ENCODE measurements around the gene DDX19B. TPM values are rescaled to one million over a fixed set of nuclear protein-coding genes. Genes with fewer than 3 reads are reported as not detected.
"Not testable (repeated sequence)": the region's sequence is repeated elsewhere in the genome, so short reads cannot be mapped to it uniquely, and the experiment has no call there.

DDX19B gene
- 10 to 100 TPM; 13.2 to 24.2 (median 21.1) TPM for polyA plus RNA-seq

DNA sequence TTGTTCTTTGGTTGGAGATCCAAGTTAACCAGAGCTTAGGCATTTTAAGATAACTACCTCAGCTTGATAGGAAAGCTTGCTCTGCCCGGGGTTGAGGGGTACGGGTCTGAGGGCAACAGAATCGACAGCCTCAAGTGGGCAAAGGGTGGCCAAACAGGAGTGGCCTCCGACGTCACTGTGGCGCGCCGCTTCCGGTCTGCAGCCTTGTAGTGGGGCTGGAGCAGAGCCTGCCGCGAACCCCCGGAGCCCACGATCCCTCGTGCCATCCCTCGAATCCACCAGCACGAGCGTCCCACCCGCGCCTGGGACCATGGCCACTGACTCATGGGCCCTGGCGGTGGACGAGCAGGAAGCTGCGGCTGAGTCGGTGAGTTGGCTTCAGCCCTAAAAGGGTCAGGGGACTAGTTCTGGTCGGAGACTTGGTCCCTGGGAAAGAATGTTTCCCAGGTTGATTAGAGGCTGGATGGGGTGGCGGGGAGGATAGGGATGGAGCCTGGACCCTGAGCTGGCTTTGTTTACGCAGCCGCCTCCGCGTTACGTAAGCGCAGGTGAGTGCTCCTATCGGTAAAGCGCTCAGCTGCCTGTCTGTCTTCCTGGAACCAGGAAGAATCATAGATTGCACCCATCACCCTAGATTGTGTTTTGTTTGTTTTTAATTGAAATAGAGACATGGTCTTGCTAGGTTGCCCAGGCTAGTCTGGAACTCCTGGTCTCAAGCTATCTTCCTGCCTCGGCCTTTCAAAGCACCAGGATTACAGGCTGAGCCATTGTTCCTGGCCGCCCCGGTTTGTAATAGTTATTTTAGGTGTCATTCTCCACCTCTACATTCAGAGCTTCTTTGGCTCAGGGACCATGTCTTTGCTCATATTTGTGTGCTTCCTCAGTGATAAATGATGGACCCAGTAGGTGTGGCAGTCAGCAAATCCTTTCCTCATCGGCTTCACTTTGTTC, at the start of gene DDX19B:
TSS of gene DDX19B (plus strand) at position 199 of the 951 bp plus-strand sequence. CDS start at position 311, 112 bp downstream.
- H3K27ac ChIP-seq (ENCODE audit: low read depth, low read length) = peak within 1 kb of the TSS; percentile 90
- WGBS, 3 donors = 1% methylated on average over 35 to 37 of the region's 37 CpGs

DNA sequence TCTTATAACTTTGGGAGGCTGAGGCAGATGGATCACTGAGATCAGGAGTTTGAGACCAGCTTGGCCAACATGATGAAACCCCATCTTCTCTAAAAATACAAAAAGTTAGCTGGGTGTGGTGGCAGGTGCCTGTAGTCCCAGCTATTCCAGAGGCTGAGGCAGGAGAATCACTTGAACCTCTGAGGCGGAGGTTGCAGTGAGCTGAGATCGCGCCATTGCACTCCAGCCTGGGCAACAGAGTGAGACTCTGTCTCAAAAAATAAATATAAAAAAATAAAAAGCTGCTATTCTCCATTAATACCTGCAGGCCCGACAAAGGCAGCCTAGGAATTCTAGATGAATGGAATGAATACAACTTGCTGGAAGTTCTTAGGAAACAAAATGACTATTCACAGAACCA, 49.3 kb upstream of the DDX19B start:
- not testable (repeated sequence) for H3K27ac ChIP-seq (ENCODE audit: low read depth, low read length)
- 80 to 89% (median 85%) methylated on average over 4 of the region's 4 CpGs for WGBS, 3 donors

DNA sequence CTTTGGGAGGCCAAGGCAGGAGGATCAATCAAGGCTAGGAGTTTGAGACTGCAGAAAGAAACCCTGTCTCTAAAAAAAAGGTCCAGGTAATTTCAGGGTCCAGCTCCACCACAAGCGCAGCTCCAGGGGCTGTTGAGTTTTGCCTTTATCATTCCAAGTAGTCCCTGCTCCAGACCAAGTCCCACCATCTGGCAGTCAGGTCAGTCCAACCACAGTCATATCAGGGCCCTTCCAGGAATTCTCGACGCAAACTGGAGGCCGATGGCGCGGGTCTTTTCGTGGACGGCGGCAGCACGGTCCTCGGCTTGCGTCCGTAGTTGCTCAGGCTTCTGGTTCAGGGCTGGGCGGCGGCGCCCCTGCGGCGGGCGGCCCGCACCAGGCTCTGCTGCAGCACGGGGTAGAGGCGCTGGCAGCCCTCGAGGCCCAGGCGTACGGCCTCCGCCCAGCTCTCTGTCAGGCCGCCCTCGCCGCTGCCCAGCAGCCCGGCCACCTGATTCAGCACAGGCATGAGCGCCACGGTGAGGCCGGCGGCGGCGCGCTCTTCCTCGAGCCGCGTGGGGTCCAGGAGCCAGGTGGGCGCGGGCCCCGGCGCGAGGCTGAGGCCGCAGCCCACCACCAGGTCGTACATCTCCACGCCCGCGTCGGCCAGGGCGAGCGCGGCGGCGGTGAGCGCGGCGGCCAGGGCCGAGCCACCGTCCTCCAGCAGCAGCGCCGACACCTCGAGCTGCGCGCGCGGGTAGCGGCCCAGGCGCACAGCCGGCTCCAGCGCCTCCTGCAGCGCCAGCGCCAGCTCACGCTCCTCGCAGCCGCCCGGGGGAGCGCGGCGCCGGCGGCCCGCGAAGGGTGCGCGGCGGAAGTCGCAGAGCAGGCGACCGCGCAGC, 48.0 kb upstream of the DDX19B start:
- H3K27ac ChIP-seq (ENCODE audit: low read depth, low read length) = no peak overlapping the region
- 1 to 2% (median 2%) methylated on average over 32 to 92 of the region's 92 CpGs for WGBS, 3 donors

DNA sequence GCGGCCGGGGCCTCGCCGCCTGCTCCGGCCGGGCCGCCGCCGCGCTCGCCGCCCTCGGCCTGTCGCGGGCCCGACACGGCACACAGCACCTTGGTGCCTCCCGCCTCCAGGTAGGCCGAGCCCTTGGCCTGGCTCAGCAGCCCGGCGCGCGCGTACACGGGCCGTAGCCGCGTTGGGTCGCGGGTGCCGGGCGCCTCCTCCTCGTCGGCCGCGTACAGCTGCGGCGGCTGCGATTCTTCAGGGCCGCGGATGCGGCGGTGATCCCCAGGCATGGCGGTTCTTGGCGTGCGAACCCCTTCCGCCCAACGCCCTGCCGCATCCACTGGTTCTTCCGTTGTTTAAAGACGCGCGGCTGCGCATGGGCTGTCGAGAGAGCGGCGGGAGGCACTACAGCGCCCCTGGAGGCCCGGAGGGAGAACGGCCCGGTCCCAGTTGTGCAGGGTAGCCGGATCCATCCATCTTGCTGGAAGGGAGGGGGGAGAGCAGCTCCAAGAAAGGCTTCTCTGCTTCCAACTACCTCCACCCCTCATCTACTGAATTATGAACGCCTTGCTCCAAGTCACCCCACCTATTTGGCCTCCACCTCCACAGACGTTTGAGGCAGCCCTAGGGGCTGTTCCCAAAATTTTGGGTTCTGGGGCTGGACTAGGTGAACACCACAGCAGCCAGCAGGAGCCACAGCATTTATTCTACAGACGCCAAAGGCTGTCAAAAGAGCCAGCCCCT, 47.2 kb upstream of the DDX19B start, which contains the start of gene EXOSC6:
TSS of gene EXOSC6 (minus strand) at position 312 of the 726 bp plus-strand sequence. CDS start at position 272, 40 bp downstream.
- H3K27ac ChIP-seq (ENCODE audit: low read depth, low read length) = no peak within 1 kb of the TSS
- WGBS, 3 donors = 1 to 2% (median 2%) methylated on average over 47 to 65 of the region's 65 CpGs

DNA sequence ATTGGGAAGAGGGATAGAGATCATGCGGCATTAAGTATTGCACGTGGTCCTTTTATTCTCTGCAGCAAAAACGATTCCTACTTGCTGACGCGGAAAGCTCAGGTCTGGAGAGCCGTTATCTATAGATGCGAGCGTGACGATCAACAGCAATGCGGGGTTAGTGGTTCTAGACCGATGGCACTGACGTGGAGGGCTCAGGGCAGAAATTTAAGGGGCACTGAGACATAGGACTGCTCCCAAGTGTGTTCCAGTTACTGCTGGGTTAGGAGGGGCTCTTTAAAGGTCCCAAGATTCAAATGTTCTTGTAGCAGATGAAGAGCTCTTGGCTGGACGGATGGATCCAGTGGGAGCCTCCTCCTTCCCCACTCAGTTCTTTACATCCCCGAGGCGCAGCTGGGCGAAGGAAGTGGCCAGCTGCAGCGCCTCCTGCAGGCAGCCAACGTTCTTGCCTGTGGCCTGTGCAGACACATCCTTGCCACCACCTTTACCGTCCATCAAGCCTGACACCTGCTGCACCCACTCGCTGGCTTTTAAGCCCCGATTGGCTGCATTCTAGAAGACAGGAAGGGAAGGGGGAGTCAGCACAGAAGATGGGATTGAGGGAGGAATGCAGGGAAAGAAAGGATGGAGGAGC, 46.5 kb upstream of the DDX19B start:
- no peak overlapping the region for H3K27ac ChIP-seq (ENCODE audit: low read depth, low read length)
- 78 to 86% (median 85%) methylated on average over 21 of the region's 21 CpGs for WGBS, 3 donors

DNA sequence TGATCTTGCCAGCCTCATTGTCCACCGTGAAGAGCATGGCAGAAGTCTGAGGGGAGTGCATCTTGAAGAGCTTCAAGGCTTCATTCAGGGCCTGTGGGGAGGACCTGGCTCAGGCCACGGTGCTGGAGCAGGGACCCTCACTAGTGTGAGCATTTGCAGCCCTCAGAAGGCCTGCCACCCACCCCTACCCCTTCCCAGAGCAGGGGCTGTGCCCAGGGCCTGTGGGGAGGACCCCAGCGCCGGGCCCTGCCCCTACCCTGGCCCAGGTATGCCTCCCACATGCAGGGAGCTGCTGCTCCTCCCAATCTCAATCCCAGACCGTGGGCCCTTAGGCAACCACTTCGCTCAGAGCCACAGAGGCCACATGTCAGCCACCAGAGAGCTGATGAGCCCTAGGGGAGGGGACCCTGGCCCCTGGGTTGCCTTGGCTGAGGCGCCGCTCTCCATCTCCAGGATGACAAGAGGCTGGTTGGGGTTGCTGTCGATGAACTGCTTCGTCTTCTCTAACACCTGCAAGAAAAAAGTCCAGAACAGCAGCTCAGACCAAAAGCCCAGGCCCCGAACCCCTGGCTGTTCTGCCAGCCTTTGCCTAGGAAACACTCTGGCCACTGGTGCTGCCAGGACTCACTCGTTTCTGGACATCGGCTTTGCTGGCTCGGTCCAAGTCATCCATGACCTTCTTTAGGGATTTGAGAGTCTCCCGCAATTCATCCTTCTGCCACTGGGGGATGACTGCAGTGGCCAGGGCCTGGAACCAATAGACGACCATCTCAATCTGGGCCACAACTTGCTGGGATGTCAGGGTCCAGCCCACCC, 45.5 kb upstream of the DDX19B start:
- no peak overlapping the region for H3K27ac ChIP-seq (ENCODE audit: low read depth, low read length)
- 79 to 83% (median 81%) methylated on average over 16 of the region's 16 CpGs for WGBS, 3 donors

DNA sequence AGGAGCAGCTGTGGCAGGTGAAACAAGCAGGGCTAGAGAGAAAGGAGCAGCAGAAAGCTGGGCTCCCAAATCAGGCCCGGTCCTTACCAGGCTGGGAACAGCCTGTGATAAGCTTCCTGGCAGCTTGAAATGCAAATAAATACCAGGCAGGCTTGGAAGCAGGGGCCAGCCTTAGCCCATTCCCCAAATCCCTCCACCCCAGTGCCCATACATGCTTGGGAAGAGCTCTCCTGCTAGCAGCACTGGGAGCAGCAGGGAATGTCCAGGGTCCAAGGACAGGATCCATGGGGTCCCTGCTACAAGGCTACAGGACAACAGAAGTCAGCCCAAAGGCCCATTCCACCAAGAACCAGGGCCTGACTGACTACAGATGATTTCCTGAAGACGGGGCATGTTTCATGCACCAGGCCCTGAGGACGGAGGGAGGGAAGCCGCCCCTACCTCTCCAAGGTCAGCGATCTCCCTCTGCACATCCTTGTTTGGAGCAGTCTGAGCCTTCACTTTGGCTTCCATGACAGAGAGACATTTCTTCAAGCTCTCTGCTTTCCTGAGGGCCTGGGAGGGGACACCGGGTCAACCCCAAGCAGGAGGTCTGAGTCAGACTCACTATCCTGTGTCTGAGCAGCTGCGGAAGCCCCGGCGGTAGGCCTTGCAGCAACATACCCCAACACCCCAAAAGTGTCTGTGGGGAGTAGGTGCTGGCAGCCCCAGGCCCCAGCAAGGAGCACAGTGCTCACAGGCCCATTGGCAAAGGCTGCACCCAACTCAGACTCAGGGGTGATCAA, 44.6 kb upstream of the DDX19B start:
- WGBS, 3 donors = 88 to 95% (median 93%) methylated on average over 9 of the region's 9 CpGs
- no peak overlapping the region for H3K27ac ChIP-seq (ENCODE audit: low read depth, low read length)

DNA sequence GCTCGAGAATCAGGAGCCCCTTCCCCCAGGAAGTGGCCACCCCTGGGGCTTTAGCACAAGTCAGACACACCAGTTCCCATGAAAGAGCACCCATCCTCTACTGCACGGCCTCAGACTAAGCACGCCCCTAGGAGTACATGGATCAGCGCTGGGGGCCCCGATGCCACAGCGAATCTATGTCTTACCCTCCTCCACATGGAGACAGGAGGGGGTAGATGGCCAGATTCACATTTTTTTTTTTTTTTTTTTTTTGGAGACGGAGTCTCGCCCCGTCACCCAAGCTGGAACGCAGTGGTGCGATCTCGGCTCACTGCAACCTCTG, 44.1 kb upstream of the DDX19B start:
- WGBS, 3 donors = 89 to 97% (median 96%) methylated on average over 10 to 12 of the region's 12 CpGs
- no peak overlapping the region for H3K27ac ChIP-seq (ENCODE audit: low read depth, low read length)

DNA sequence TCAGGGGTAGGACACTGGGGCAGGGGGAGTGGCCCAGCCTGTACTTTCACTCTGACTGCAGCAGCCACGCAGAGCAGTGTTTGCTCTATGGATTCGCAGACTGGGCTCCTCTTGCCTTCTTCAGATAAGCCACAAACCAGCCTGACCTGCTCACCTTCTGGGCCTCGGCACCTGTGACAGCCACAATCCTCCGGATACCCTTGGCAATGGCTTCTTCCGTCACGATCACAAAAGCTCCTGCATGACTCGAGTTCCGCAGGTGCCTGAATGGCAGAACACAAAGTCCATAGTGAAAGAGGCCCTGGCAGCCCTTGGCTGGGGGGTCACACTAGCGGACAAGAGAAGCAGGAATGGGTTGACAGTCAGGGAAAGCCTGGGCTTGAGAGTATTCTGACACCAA, 43.4 kb upstream of the DDX19B start:
- no peak overlapping the region for H3K27ac ChIP-seq (ENCODE audit: low read depth, low read length)
- 79 to 95% (median 93%) methylated on average over 9 of the region's 9 CpGs for WGBS, 3 donors

DNA sequence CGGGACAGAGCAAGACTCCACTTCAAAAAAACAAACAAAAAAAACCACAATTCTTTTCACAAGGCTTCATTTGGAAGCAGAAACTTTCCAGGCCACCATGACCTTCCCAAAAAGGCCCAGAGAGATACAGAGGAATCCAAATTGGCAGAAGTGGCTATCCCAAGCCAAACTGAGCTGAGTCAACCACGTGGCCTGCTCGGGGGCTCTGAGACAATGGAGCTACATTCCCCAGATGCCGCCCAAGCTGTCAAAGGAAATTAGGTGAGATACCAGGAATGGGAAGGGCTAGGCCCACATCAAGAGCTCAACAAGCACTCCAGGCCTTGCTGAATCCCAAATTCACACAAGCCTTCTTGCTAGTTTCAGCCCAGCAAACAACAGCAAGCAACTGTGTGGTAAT, 41.6 kb upstream of the DDX19B start:
- WGBS, 3 donors = 52 to 81% (median 68%) methylated on average over 4 of the region's 4 CpGs

DNA sequence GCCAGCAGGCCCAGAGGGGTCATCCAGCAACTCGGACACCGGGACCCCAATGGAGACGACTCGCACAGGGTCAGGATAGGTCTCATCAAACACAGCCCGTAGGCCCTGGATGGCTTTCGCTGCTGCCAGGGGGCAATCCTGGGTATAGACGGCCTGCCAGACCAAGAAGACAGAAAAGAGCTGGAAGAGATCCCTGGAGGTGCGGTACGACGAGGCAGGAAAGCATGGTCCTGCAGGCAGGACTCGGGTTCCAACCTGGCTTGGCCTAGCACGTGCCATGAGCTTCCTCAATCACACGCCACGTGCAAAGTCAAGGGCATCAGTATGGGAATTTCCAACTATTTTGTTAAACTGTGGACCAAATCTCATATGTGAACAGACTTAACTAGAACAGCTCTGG, 40.9 kb upstream of the DDX19B start:
- no peak overlapping the region for H3K27ac ChIP-seq (ENCODE audit: low read depth, low read length)
- 83 to 96% (median 93%) methylated on average over 14 of the region's 14 CpGs for WGBS, 3 donors

More for the DNA sequence above, 41.6 kb upstream of the DDX19B start:
- no peak overlapping the region for H3K27ac ChIP-seq (ENCODE audit: low read depth, low read length)

DNA sequence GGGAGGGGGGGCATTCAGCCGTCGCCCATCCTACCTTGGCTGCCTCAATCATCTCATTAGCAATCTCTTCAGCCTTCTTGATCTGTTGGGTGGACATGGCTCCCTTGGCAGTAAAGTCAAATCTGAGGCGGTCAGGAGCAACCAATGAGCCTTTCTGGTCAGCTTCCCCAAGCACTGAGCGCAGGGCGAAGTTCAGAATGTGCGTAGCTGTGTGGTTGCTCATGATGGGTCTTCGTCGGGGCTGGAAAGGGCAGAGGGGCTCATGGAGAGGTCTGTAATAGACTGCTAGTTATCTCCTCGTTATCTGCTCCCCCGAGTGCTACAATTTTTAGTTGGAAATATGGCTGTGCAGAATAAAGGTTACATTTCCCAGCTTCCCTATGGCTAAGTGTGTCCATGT, 40.0 kb upstream of the DDX19B start:
- 95 to 97% (median 96%) methylated on average over 10 of the region's 10 CpGs for WGBS, 3 donors
- H3K27ac ChIP-seq (ENCODE audit: low read depth, low read length) = no peak overlapping the region

DNA sequence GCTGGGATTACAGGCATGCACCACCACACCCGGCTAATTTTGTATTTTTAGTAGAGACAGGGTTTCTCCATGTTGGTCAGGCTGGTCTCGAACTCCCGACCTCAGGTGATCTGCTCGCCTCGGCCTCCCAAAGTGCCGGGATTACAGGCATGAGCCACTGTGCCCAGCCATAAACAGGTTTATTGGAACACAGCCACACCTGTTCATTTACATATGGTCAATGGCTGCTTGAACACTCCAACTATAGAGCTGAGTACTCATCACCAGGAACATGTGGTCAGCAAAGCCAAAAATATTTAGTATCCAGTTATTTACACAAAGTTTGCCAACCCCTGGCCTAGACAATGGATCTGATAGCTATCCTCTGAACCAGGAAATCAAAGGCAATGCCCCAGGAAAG, 39.1 kb upstream of the DDX19B start:
- 80 to 98% (median 94%) methylated on average over 4 to 5 of the region's 6 CpGs for WGBS, 3 donors
- H3K27ac ChIP-seq (ENCODE audit: low read depth, low read length) = not testable (repeated sequence)

DNA sequence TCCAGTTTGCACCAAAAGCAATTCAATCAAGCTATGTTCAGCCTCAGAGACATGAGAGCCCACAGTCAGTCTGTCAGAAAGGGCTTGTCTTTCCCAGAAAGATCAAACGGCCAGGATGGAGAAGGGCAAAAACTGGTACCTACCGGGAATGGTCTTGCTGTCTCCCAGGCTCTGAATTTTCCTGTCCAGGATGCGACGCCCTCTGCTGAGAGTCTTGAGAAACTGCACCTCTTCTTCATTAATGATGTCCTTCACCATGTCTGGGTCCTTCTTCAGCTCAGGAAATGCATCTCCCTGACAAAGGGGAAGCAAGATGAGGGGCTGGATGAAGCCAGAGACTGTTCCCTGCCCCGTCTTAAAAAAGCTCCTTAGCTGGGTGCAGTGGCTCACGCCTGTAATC, 31.5 kb upstream of the DDX19B start:
- WGBS, 3 donors = 45 to 56% (median 49%) methylated on average over 6 of the region's 6 CpGs
- no peak overlapping the region for H3K27ac ChIP-seq (ENCODE audit: low read depth, low read length)

DNA sequence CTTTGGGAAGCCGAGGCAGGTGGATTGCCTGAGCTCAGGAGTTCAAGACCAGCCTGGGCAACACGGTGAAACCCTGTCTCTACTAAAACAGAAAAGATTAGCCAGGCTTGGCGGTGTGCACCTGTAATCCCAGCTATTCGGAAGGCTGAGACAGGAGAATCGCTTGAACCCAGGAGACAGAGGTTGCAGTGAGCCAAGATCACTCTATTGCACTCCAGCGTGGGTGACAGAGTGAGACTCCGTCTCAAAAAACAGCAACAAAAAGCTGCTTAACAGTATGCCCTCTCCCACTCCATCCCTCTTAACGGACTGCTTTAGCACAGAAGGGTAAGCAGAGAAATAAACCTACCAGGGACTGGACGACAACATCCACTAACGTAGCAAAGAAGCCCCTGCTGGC, 31.1 kb upstream of the DDX19B start:
- WGBS, 3 donors = 91 to 95% (median 93%) methylated on average over 10 of the region's 10 CpGs
- H3K27ac ChIP-seq (ENCODE audit: low read depth, low read length) = not testable (repeated sequence)

DNA sequence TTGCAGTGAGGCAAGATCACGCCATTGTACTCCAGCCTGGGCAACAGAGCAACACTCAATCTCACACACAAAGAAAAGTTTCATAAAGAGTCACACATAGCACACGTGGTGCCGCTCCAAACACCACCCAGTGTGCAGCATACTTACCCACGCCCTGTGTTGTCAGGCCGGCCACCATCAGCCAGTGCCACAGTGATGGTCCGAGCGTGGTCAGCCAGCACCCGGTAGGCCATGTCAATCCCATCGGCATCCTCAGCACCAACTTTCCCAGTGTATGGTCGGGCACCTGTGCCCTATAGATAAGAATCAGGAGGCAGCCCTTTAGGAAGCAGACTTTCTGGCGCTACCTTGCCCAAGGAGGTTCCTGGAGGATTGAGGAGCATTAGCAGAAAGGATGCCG, 29.5 kb upstream of the DDX19B start:
- no peak overlapping the region for H3K27ac ChIP-seq (ENCODE audit: low read depth, low read length)
- WGBS, 3 donors = 92 to 95% (median 95%) methylated on average over 12 of the region's 12 CpGs

DNA sequence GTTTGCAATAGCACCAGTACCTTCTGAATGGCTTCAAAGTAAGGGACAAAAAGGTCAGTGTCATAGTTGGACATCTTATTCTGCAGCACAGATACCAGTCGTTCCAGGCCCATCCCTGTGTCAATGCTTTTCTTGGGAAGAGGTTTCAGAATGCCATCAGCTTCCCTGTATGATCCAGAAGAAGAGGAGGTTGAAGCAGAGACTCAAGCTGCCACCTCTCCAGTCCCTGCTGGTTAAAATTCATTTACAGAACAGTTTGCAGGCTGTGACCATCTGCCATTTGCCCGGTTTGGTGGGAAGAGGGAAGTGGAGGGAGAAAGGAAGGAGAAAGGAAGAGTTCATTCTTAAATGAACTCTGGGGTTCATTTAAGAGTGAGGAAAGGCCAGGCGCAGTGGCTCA, 28.8 kb upstream of the DDX19B start:
- H3K27ac ChIP-seq (ENCODE audit: low read depth, low read length) = no peak overlapping the region
- WGBS, 3 donors = 85 to 92% (median 88%) methylated on average over 3 of the region's 3 CpGs
